GM12872 (cell line): Measurements from ENCODE around the gene C1QTNF6.

Experiments
- TF ChIP-seq, protein P1 (sequence below): IDR thresholded peaks from 3 replicates; pipeline ENCODE4 v1.5.1; 2011; ENCODE audit warnings: low read depth, mild to moderate bottlenecking, low read length, moderate library complexity; ENCODE audit not compliant: insufficient read depth

Gene C1QTNF6

DNA sequence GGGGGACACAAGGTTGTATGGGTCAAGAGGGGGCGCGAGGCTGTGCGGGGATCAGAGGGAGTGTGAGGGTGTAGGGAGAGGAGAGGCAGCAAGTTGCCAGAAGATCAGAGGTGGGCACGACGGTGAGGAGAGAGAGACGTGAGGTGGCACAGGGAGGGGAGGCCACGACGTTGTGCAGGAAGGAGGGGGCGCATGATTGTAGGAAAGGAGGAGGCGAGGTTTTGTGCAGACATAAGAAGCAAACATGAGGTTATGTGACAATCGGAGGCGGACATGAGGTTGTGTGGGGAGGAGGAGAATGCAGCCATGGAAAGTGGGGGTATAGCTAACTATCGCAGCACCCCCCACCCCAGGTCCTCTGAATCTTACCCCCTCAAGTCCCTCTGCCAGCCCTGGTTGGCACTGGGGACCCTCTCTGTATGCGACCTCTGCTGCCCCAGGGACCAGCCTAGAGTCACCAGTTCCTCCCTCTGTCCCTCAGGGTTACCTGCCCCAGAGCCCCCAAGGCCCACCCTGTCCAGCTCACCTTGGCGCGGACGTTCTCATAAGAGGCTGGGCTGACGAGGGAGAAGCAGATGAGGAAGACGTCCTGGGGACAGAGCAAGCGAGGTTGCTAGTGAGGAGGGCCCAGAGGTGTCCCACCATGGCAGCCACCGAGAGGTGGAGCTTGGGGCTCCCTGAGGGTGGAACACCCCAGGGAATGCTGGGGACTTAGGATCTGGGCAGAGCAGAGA lies 43.5 kb upstream of the C1QTNF6 start:
- TF ChIP-seq, protein P1, sequence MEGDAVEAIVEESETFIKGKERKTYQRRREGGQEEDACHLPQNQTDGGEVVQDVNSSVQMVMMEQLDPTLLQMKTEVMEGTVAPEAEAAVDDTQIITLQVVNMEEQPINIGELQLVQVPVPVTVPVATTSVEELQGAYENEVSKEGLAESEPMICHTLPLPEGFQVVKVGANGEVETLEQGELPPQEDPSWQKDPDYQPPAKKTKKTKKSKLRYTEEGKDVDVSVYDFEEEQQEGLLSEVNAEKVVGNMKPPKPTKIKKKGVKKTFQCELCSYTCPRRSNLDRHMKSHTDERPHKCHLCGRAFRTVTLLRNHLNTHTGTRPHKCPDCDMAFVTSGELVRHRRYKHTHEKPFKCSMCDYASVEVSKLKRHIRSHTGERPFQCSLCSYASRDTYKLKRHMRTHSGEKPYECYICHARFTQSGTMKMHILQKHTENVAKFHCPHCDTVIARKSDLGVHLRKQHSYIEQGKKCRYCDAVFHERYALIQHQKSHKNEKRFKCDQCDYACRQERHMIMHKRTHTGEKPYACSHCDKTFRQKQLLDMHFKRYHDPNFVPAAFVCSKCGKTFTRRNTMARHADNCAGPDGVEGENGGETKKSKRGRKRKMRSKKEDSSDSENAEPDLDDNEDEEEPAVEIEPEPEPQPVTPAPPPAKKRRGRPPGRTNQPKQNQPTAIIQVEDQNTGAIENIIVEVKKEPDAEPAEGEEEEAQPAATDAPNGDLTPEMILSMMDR = no peak

DNA sequence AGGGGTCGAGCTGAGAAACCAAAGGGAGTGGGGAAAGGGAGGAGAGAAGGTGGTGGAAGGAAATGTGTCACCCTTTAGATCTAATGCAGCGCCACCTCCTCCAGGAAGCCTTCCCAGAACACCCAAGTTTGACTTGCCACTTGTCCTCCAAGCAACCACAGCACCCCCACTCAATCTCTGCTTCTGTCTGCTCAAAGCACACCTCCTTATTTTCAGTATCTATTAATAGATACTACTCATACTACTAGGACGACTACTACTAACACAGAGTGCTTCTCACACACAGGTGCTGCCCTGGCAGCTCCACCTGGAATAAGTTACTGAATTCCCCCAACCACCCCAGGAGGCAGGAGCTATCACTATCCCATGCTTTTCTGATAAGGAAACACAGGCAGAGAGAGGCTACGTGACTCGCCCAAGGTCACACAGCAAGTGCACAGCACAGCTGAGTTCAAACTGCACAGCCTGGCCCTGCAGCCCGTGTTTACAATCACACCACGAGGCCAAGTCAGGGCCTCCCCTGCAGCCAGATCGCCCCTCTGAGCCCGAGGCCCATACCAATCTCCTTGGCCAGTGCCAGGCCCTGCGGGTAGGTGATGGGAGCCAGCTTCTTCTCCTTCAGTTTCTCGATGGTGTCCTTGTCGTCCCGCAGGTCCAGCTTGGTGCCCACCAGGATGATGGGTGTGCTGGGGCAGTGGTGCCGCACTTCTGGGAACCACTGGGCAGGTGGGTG lies 42.8 kb upstream of the C1QTNF6 start:
- TF ChIP-seq, protein P1 = no peak

DNA sequence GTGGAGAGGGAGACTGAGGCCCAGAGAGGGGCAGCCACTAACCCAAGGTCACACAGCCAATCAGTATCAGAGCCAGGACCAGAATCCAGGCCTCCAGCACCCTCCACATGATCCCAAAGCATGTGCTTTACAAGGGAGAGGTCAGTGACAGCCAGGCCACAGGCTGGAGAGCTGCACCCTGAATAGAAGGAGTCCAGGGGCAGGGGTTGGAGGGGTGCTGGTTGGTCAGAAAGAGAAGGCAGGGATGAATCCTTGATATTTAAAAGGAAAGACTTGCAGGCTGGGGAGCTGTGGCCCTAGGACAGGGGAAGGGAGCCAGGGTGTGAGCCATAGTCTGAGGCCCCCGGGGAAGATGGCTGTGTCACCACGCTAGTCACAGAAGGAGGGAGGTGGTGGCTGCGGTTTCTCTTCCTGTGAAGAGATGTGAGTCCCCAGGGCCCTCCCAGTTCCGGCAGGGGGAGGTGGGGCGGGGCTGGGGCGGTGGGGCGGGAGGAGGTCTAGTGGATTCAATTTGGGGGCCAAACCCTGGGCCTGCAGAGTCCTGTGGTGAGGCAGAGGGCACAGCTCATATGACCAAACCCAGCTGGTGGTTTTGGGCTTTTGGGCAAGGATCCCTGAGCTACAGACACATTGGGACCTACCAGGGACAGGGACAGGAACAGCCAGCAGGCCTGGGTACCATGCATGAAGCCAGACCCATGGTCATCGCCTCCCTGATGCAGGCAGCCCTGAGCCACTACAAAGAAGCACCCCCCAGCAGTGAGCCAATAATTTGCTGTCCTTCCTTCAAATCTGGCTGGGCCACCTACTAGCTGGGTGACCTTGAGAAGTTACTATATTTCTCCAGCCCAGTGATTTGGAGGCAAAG lies 42.0 kb upstream of the C1QTNF6 start:
- TF ChIP-seq, protein P1 = no peak

DNA sequence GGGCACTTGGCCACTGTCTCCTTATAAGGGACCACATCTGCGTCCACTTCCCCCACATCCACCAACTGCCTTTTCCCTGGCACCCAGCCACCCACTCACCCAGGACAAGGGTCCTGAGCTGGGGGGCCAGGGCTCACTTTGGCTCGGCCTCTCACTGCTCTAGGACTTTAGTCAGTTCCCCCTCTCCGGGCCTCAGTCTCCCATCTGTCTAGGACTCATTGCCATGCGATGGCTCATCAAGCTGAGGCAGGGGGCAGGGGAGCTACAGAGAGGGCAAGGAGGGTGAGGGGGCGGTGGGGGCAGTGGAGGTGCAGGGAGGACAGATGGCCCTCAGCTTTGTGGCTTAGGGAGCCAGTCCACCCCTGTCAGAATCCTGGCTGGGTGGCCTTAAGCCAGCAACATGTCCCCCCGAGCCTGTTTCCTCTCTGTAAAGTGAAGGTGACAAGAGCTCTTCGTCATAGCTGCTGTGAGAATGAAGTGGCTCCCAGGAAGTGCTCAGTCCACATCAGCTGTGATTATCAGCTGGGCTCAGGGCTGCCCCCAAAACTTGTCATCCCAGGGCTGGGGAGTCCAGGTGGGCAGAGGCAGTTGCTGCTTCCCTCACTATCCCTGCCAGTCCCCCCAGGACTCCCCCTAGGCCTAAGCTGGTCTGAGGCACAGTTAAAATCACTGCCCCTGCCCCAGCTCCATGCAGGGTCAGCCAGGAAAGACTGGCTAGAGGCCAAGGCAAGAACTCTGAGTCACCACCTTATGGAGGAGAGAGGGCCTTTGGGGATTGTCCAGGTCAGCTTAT lies 41.2 kb upstream of the C1QTNF6 start:
- TF ChIP-seq, protein P1 = no peak

DNA sequence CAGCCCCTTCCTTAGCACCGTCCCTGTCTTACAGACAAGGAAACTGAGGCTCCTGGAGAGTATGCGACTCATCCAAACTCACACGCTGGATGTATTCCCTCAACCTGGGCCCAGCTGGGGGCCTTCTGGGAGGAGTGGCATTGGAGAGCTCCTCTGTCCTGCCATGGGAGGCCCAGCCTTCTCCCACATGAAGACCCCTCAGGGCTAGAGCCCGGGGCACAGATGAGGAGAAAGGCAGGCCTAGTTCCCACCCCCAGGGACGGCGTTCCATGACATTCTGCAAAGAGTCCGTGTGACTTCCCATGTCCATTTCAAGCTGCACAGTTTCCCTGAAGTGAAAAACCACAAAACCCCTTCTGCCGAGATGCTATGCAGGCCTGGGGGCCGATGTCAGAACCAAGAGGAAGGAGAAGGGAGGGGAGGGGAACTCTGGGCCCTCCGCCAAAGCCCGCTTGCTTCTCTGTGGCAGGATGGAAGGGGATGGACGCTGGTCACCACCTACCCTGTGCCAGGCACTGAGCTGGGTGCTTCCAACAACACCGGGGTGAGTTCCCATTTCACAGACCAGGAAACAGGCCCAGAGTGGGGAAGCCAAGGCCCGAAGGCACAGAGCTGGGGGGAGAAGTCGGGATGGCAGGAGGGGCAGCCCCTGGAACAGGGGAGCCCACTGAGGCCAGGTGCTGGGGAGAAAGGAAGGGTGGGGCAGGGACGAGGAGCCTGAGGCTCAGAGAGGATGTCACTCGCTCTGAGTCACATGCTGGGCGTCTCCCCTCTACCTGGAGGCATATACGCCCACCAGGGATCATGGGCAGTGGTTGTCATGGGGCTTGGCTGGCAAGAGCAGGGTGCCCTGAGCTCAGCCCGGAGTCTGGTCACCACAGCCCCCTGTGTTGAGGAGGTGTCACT lies 40.3 kb upstream of the C1QTNF6 start:
- TF ChIP-seq, protein P1 = no peak

DNA sequence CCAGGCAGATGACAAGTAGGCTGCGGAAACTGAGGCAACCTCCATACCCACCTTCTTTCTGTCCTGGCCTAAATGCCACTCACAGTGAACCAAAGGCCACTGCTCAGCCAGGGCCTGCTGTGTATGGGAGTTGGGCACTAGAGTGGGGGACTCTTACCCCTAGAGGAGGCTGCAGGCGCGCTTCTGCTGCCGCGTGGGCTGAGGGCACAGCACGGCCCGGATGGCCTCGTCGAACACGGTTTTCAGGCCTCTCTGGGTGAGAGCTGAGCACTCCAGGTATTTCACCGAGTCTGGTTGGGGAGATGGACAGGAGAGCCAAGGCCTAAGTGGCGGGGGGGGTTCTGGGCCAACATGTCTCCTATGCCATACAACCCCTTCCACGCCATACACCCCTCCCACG lies 38.5 kb upstream of the C1QTNF6 start:
- TF ChIP-seq, protein P1 = no peak
